GM19372 (cell line): ENCODE measurements around the gene NEUROD1.

ENCODE experiments used
- ATAC-seq: cut with Tn5 transposase; IDR thresholded peaks from one replicate; pipeline ENCODE4 v1.9.1; 2021; ENCODE audit warnings: mild to moderate bottlenecking, low read depth, moderate library complexity; ENCODE audit not compliant: unreplicated experiment

Gene NEUROD1

DNA sequence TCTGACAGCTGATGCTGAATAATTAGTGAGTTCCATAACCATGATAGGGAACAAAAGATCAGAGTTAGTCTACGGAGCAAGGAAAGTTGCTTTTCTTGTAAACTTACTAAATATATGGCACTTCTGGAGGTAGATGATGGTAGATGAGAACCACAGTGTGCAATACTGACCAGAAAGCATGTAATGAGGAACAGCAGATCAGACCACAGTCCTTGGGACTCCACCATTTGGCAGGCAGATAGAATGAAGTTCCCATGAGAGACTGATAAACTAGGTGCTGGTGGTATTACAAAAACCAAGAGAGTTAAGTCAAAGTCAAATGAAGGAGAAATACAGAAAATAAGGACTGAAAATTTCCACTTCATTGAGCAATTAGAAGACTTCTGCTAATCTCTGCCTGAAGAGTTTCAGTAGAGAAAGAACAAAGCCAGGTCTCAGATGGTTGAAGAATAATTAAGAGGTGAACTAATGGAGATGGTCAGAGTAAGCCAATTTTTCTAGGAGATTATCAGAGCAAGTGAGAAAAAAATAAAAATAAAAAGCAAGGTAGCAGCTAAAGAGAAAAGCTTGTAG, 33.8 kb downstream of the NEUROD1 start:
- peak; percentile 58 for ATAC-seq

DNA sequence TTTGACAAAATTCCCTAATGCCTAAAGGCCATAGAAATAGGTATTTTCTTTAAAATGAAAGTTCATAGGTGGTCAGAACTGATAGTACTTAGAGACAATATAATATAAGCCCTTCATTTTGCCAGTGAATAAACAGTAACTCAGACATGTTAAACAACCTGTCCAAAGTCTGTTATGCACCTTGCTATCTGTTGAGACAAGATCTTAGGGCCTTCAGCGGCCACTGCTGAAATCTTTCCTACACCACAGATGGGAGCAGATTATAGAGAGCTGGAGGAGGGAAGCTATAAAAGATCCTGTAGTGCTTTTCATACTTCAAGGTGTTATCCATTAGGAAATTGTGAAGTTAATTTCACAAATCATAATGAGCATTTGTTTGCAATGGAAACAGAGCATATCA, 37.2 kb downstream of the NEUROD1 start:
- ATAC-seq: no peak

DNA sequence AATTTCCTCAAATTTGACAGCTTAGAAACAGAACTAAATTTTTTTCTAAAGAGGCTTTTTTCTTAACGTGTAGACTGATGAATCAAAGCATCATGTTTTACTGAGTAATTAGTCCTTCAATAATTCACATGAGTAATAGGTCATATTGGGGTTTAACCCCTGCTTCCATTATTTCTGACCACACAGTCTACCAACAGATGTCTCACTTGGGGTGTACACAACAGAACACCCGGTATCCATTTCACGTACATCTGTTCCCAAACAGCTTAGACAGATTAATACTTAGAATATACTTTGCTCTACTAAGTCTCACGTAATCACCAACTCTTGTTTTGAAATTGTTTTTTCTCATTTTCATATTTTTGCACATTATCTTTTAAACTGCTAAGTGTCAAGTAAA, 38.2 kb downstream of the NEUROD1 start:
- ATAC-seq: no peak

DNA sequence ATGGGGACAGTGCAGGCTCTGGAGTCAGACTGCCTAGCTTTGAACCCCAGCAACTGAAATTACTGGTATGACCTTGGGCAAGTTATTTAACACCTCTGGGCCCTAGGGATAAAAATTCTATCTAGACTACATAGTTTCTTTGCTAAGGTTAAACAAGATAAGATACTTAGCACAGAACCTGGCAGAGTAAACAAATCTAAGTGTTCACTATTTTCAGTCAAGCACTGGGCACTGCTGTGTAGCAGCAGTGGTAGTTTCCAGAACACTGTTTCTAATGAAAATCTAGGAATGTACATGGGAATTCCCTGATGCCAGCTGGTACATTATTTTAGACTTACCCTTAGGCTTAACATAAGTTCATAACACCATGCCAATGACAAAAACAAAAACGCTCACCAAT, 40.6 kb downstream of the NEUROD1 start:
- ATAC-seq: no peak

DNA sequence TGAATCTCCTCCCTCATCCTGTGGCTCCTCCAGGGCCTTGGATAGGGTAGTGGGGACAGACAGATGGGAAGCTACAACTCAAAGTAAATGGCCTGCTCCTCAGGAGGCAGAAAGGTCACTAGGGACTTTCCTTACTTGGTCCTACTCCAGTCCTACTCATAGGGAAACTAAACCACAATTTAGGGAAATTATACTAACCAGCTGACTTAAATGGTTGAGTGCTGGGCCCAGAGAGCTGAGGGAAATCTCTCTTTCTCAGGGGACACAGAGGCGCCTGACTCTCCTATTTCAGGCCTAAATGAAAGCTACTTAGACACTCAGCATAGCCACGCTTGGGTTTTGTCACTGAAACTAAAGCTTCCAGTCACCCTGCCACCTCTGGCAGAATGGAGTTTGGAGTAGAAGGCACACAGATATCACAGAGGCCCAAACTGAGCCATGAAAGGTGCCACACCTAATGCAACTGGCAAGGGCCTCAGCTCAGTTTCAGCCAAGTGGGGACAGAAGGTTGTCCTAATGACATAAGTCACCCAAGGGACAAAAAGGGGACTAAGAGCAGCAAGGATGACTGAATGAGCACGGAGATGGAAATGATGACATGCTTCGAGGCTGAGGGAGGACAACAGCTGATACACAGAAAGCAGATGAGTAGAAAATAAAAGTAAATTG, 47.5 kb downstream of the NEUROD1 start:
- ATAC-seq: peak; percentile 64

DNA sequence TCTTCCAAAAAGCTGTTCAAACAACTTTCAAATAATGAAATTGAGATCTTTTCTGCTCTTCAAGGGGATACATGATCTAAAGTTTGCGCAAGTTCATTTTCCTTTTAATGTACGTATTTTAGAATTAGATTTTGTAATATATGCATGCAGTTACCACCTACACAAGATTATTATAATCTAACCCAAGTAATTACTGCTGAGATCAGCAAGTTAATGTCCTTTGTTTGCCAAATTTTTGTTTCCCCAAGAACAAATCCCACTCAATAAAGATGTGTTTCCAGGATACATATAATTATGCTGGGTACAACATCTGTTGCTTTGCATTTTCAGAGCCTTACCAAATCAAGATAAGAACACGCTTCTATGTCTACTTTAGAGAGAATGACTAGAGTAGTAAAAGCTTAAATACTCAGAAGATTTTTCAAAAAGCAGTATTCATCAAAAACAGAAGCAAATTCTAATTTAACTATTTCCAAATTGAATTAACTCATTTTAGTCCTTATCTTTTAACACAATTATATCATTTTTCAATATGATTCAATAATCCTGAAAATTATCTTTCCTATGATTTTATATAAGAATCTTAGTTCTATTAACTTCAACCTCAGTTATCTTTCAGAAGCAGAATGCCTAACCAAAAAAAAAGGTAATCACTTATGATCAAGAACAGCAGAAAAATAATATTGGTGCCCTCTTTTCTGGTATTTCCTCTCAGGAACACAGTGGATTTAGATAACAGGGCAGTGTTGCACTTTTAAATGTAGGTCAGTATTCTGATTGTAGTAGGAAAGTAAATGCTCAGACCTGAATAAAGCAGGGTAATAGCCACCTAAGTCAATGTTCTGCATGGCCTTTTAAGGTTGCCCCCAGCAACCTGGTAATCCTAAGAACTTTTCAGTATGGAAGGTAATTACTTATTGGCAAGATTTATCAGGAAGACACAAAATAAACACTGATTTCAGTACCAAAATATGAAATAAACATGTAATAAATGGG, 51.4 kb downstream of the NEUROD1 start:
- no peak for ATAC-seq

DNA sequence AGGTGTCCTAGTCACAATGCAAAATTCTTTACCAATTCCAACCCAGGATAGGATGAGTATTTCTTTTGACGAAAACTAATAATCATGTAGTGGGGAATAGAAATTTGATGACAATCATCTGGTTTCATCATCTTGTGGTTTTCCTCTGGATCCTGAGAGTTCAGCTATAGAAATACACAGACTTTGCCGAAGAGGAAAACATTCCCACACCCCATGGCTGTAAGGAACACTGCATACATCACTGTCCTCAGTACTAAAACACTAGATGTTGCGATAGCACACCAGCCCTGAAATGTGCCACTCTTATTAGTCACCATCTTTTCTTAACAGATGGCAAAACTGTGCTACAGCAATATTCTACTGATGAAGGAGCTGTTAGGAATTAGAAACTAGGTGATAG, 52.8 kb downstream of the NEUROD1 start:
- ATAC-seq: no peak

DNA sequence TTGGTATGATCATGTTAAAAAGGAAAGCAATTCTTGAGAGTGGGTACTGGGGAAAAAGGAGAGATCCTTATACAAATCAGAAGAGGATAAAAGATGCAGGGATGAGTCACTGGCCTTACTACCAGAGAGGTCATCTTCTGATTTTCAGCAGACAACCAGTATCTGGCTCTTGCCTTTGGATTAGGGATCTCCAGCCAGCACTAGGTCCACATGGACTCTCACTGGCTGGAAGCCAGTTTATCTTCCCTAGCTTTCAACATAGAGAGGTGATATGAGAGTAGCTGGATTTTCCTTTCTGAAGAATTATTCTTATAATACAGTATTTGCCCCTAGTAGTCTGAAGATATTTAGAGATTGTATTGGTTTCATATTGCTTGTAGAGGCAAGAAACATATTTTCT, 53.6 kb downstream of the NEUROD1 start:
- no peak for ATAC-seq
